ENCODE results near the gene SLC14A1.

The SLC14A1 gene

GRCh38 chr18:45748501-45748900 lies 24.5 kb downstream of the SLC14A1 start:
- no peak overlapping the region for H3K4me2 ChIP-seq
- no peak overlapping the region for H2AFZ ChIP-seq (ENCODE audit: low read depth)
- no peak overlapping the region for H3K4me3 ChIP-seq (IDR thresholded peaks at IDR 0.05; ENCODE audit: insufficient read depth, low read depth, low read length)
- H4K20me1 ChIP-seq (ENCODE audit: insufficient read depth), result no peaks in the 10 kb centered on the region
- H3K4me1 ChIP-seq (ENCODE audit: low read depth, poor library complexity, severe bottlenecking), result no peaks in the 10 kb centered on the region
- no peaks in the 10 kb centered on the region for H3K36me3 ChIP-seq (ENCODE audit: insufficient read depth)
- no peaks in the 10 kb centered on the region for H3K27me3 ChIP-seq (ENCODE audit: insufficient read depth, low read depth)
- no peak for TF ChIP-seq CTCF (conservative IDR thresholded peaks at IDR 0.05; ENCODE audit: low read depth, low read length)
- no peak overlapping the region for H3K27ac ChIP-seq
- H3K9ac ChIP-seq, result no peak overlapping the region
- no peaks in the 10 kb centered on the region for H3K79me2 ChIP-seq (ENCODE audit: insufficient read depth, low read depth)

- no peak overlapping the region for H3K4me3 ChIP-seq (IDR thresholded peaks at IDR 0.05; ENCODE audit: insufficient read depth, low read depth, low read length)
- H3K27ac ChIP-seq, result no peak overlapping the region
- H2AFZ ChIP-seq (ENCODE audit: low read depth), result no peak overlapping the region
- H3K9ac ChIP-seq, result no peak overlapping the region
- no peak for TF ChIP-seq CTCF (conservative IDR thresholded peaks at IDR 0.05; ENCODE audit: low read depth, low read length)
- H3K79me2 ChIP-seq (ENCODE audit: insufficient read depth, low read depth), result no peaks in the 10 kb centered on the region
- no peaks in the 10 kb centered on the region for H4K20me1 ChIP-seq (ENCODE audit: insufficient read depth)
- H3K27me3 ChIP-seq (ENCODE audit: insufficient read depth, low read depth), result no peaks in the 10 kb centered on the region
- no peaks in the 10 kb centered on the region for H3K4me1 ChIP-seq (ENCODE audit: low read depth, poor library complexity, severe bottlenecking)
- H3K4me2 ChIP-seq, result no peak overlapping the region
- H3K36me3 ChIP-seq (ENCODE audit: insufficient read depth), result no peaks in the 10 kb centered on the region
Measured at GRCh38 chr18:45749918-45750689, 26.1 kb downstream of the SLC14A1 start.

GRCh38 chr18:45751766-45752165 lies 27.8 kb downstream of the SLC14A1 start:
- H3K9ac ChIP-seq, result no peak overlapping the region
- H3K4me3 ChIP-seq (IDR thresholded peaks at IDR 0.05; ENCODE audit: insufficient read depth, low read depth, low read length), result no peak overlapping the region
- H3K36me3 ChIP-seq (ENCODE audit: insufficient read depth), result no peaks in the 10 kb centered on the region
- no peaks in the 10 kb centered on the region for H3K79me2 ChIP-seq (ENCODE audit: insufficient read depth, low read depth)
- H3K27me3 ChIP-seq (ENCODE audit: insufficient read depth, low read depth), result no peaks in the 10 kb centered on the region
- no peaks in the 10 kb centered on the region for H3K4me1 ChIP-seq (ENCODE audit: low read depth, poor library complexity, severe bottlenecking)
- no peak overlapping the region for H3K27ac ChIP-seq
- TF ChIP-seq CTCF (conservative IDR thresholded peaks at IDR 0.05; ENCODE audit: low read depth, low read length), result no peak
- no peaks in the 10 kb centered on the region for H4K20me1 ChIP-seq (ENCODE audit: insufficient read depth)
- H3K4me2 ChIP-seq, result no peak overlapping the region
- H2AFZ ChIP-seq (ENCODE audit: low read depth), result no peak overlapping the region

- Histone ChIP-seq H4K20me1 (ENCODE audit: insufficient read depth) (no peaks in the 10 kb centered on the region), H3K36me3 (ENCODE audit: insufficient read depth) (no peaks in the 10 kb centered on the region), H3K4me3 (IDR thresholded peaks at IDR 0.05; ENCODE audit: insufficient read depth, low read depth, low read length) (no peak overlapping the region), H3K27ac (no peak overlapping the region), H3K9ac (no peak overlapping the region), H2AFZ (ENCODE audit: low read depth) (no peak overlapping the region), H3K79me2 (ENCODE audit: insufficient read depth, low read depth) (no peaks in the 10 kb centered on the region), H3K27me3 (ENCODE audit: insufficient read depth, low read depth) (no peaks in the 10 kb centered on the region), H3K4me1 (ENCODE audit: low read depth, poor library complexity, severe bottlenecking) (no peaks in the 10 kb centered on the region), H3K4me2 (no peak overlapping the region)
- TF ChIP-seq CTCF (conservative IDR thresholded peaks at IDR 0.05; ENCODE audit: low read depth, low read length), result no peak
Measured at GRCh38 chr18:45752681-45753080, 28.7 kb downstream of the SLC14A1 start.
